NB4 (cell line): Measurements from ENCODE around the gene DPEP2.

Experiments used
- MYC ChIP-seq: IDR thresholded peaks from 2 replicates; pipeline ENCODE4 v1.6.1; 2011; ENCODE audit warnings: low read depth, low read length
- POLR2A ChIP-seq: IDR thresholded peaks from 2 replicates; pipeline ENCODE4 v1.6.1; 2011; ENCODE audit warnings: mild to moderate bottlenecking; ENCODE audit not compliant: insufficient read length; ENCODE audit errors: extremely low read depth
- TF ChIP-seq, protein P1 (sequence below): IDR thresholded peaks from 2 replicates; pipeline ENCODE4 v1.6.1; 2011; ENCODE audit warnings: low read depth, low read length
- TF ChIP-seq, protein P2 (sequence below): IDR thresholded peaks from one replicate; pipeline ENCODE4 v1.5.1; 2012; ENCODE audit warnings: low read depth, low read length

DNA sequence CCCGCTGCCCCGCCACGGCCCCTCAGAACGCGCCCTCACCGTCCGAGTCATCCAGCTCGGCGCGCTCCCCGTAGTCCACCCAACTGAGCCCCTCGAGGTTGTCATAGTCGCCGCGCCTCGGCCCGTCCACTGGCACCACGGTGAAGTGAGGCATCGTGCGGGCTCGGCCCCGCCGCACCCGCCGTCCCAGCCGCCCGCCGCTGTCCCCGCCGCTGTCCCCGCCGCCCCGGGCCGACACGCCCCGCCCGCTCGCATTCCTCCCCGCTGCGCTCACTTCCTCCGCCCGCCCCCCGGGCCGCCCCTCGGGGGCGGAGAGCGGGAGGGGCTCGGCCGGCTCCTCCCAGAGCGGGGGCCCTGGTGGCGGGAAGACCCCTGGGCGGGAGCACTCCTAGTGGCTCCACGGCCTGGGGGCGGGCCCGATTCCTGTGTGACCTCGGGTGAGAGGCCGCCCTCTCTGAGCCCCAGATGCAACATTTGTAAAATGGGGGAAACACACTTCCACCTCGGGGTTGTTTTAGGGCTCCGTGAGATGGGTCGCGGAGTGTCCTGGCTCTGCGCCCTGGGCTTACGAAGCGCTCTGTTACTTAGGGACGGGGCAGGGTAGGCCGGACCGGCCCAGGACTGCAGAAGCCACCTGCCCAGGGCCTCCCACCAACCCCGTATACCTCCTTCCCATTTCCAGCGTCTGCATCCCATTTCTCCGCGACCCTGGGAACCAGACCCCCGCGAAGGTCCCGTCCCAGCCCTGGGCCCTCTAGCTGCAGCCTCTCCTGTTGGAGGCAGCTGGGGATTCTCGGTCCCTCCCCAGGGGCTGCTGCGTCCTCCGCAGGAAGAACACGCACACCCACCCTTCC is 30.7 kb downstream of the DPEP2 start, which contains the start of gene SLC12A4:
- TF ChIP-seq, protein P1, sequence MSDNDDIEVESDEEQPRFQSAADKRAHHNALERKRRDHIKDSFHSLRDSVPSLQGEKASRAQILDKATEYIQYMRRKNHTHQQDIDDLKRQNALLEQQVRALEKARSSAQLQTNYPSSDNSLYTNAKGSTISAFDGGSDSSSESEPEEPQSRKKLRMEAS = no peak
- TF ChIP-seq, protein P2, sequence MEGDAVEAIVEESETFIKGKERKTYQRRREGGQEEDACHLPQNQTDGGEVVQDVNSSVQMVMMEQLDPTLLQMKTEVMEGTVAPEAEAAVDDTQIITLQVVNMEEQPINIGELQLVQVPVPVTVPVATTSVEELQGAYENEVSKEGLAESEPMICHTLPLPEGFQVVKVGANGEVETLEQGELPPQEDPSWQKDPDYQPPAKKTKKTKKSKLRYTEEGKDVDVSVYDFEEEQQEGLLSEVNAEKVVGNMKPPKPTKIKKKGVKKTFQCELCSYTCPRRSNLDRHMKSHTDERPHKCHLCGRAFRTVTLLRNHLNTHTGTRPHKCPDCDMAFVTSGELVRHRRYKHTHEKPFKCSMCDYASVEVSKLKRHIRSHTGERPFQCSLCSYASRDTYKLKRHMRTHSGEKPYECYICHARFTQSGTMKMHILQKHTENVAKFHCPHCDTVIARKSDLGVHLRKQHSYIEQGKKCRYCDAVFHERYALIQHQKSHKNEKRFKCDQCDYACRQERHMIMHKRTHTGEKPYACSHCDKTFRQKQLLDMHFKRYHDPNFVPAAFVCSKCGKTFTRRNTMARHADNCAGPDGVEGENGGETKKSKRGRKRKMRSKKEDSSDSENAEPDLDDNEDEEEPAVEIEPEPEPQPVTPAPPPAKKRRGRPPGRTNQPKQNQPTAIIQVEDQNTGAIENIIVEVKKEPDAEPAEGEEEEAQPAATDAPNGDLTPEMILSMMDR = no peak
- TF ChIP-seq POLR2A (peak; percentile 21), MYC (no peak)
